Nephron (organoid): Measurements from ENCODE around the gene GNG8.
A peak's percentile ranks its signal among the peaks of the same experiment; 100 is the strongest.

Experiments
- H3K27ac Mint-ChIP-seq, 3 experiments: 2 replicates each; pipeline ENCODE4 v1.8.0; 2020; ENCODE audit warnings: mixed read lengths in 3 of 3, mild to moderate bottlenecking in 2 of 3, moderate library complexity in 1 of 3
- H3K27me3 Mint-ChIP-seq: 2 replicates; pipeline ENCODE4 v1.8.0; 2021; ENCODE audit warnings: low read depth, mild to moderate bottlenecking, moderate library complexity, mixed read lengths
- H3K36me3 Mint-ChIP-seq: 2 replicates; pipeline ENCODE4 v1.8.0; 2020; ENCODE audit warnings: low read depth, mixed read lengths
- H3K4me1 Mint-ChIP-seq: 2 replicates; pipeline ENCODE4 v1.8.0; 2020; ENCODE audit warnings: mixed read lengths
- H3K4me3 Mint-ChIP-seq, 3 experiments: 2 replicates each; pipeline ENCODE4 v1.8.0; 2020; ENCODE audit warnings: mild to moderate bottlenecking in 3 of 3, mixed read lengths in 3 of 3, moderate library complexity in 2 of 3
- H3K9me3 Mint-ChIP-seq: 2 replicates; pipeline ENCODE4 v1.8.0; 2020; ENCODE audit warnings: mixed read lengths
- TF ChIP-seq, protein P1 (sequence below), 3 experiments: fragments of 200-600 bp; sonication (generic); IDR thresholded peaks; one replicate each; pipeline ENCODE4 v1.5.0; 2021; ENCODE audit warnings: antibody characterized with exemption in 3 of 3; ENCODE audit not compliant: unreplicated experiment in 3 of 3

Gene GNG8

DNA sequence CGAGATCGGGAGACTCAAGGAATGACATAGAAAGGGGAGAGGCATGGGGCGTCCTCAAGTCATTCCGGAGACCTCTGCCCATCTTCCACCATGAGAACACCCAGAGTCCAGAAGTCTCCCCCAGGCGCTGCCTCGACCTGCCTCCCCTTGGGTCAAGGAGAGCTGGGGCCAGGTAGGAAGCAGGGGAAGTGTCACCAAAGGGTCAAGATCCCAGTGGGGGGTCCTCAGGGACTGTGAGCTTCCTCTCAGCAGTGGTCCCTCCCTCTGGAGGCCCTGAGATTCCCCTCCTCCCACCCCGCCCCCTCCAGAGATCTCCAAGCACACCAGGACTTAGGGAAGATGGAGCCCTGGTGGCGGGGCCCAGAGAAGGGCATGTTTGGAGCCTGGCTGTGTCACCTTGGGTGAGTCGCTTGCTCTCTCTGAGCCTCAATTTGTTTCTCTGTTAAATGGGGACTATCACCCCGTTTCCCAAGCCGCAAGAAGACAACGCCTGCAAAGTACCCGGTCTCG lies 24.1 kb upstream of the GNG8 start:
- no peaks in the 10 kb centered on the region for H3K9me3 Mint-ChIP-seq
- peak overlapping the region; percentile 96 to 98 (median 98) for H3K27ac Mint-ChIP-seq
- H3K36me3 Mint-ChIP-seq = peaks cover 16% of the 10 kb centered on the region

DNA sequence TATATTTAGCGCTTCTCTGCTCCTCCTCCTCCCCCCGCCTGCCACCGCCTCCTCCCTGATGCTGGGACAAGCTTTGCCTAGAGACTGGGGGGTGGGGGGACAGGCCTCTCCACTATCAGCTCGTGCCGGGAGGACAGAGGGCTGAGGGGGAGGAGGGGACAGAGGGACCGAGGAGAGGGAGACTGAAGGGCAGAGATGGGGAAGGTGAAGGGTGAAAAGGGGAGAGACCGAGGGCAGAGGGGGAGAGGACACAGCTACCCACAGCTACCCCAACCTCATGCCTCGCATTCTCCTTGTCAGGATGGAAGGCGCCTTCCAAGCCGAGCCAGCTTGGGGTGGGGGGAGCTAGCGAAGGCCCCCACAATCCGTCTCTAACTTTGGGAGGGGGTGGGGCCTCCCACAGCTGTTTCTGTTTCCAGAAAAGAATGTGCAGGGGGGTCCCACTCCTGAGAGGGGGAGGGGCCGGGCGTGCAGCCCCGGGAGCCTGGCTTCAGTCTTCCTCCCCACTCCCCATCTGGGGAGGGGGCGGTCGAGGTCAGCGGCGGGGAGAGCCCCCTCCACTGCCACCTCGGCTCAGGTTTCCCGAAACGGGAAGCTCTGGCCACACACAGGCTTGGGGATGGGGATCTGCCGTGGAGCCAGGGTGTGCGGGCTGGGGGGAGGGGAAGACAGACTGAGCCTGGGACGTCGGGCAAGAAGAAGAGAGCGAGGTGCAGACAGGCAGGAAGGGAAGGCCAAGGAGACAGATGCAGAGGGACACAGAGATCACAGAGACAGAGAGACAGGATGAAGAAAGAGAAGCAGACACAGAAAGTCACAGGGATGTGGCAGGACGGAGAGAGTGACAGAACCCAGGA lies 23.4 kb upstream of the GNG8 start:
- Mint-ChIP-seq H3K27ac (peak overlapping the region; percentile 96 to 98 (median 98)), H3K9me3 (no peaks in the 10 kb centered on the region), H3K36me3 (peaks cover 19% of the 10 kb centered on the region)

More for the DNA sequence above, 24.1 kb upstream of the GNG8 start:
- Mint-ChIP-seq H3K27me3 (peaks cover 5% of the 10 kb centered on the region), H3K4me3 (peak overlapping the region; percentile 93 to 99 (median 97)), H3K4me1 (peaks cover 23% of the 10 kb centered on the region)
- TF ChIP-seq, protein P1, sequence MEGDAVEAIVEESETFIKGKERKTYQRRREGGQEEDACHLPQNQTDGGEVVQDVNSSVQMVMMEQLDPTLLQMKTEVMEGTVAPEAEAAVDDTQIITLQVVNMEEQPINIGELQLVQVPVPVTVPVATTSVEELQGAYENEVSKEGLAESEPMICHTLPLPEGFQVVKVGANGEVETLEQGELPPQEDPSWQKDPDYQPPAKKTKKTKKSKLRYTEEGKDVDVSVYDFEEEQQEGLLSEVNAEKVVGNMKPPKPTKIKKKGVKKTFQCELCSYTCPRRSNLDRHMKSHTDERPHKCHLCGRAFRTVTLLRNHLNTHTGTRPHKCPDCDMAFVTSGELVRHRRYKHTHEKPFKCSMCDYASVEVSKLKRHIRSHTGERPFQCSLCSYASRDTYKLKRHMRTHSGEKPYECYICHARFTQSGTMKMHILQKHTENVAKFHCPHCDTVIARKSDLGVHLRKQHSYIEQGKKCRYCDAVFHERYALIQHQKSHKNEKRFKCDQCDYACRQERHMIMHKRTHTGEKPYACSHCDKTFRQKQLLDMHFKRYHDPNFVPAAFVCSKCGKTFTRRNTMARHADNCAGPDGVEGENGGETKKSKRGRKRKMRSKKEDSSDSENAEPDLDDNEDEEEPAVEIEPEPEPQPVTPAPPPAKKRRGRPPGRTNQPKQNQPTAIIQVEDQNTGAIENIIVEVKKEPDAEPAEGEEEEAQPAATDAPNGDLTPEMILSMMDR (IDR thresholded peaks at IDR 0.05; ENCODE audit: unreplicated experiment in 3 of 3) = no peak

DNA sequence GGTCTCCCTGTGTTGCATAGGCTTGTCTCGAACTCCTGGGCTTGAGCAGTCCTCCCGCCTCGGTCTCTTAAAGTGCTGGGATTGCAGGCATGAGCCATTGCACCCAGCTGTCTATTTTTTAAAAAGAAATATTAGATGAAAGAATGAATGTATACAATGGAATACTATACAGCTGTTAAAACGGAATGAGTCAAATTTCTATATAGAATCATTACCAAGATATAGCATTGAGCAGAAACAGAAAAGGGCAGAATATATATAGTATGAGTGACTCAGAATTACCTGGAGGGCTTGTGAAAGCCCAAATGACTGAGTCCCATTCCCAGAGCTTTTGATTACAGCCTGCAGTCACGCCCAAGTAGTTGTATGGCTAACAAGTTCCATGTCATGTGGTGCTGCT lies 20.5 kb upstream of the GNG8 start:
- peaks cover 5% of the 10 kb centered on the region for H3K27me3 Mint-ChIP-seq
- peak overlapping the region in 2 of 3 experiments; percentile 65 to 68 for H3K4me3 Mint-ChIP-seq
- peaks cover 33% of the 10 kb centered on the region for H3K36me3 Mint-ChIP-seq

More for the DNA sequence above, 23.4 kb upstream of the GNG8 start:
- H3K4me3 Mint-ChIP-seq = peak overlapping the region; percentile 93 to 99 (median 97)
- H3K4me1 Mint-ChIP-seq = peaks cover 29% of the 10 kb centered on the region
- peaks cover 5% of the 10 kb centered on the region for H3K27me3 Mint-ChIP-seq
- TF ChIP-seq, protein P1 (IDR thresholded peaks at IDR 0.05; ENCODE audit: unreplicated experiment in 3 of 3) = no peak

DNA sequence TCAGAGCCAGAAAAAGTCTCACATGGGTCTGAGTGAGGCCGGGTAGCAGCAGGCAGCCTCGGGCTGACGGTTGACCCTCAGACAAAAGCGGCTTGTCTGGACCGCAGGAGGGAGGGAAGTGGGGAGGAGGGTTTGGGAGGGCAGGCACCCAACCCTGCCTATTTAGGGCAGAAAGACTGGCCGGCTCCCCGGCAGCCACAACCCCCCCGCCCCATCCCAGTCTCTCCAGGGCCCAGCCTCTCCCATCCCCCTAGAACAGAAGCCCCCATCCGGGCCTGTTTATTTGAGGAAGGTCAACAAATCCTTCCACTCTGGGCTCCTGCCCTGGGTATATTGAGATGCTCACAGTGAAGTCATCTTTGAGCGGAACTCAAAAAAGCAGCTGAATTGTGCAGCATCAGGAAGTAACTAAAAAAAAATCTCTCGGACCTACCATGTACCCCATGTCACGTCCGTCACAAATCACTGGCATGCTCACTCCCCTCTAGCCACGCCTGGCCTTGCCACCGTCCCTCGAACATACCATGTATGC lies 18.7 kb upstream of the GNG8 start:
- peak overlapping the region; percentile 2 to 37 (median 29) for H3K4me3 Mint-ChIP-seq
- peak overlapping the region; percentile 69 to 85 (median 83) for H3K27ac Mint-ChIP-seq
- peaks cover 49% of the 10 kb centered on the region for H3K36me3 Mint-ChIP-seq
- H3K4me1 Mint-ChIP-seq = peaks cover 24% of the 10 kb centered on the region
- TF ChIP-seq, protein P1 (IDR thresholded peaks at IDR 0.05; ENCODE audit: unreplicated experiment in 3 of 3) = no peak
- H3K27me3 Mint-ChIP-seq = peaks cover 17% of the 10 kb centered on the region
- H3K9me3 Mint-ChIP-seq = peaks cover 5% of the 10 kb centered on the region

More for the DNA sequence above, 20.5 kb upstream of the GNG8 start:
- H3K27ac Mint-ChIP-seq = peak overlapping the region in 2 of 3 experiments; percentile 58 to 85
- TF ChIP-seq, protein P1 (IDR thresholded peaks at IDR 0.05; ENCODE audit: unreplicated experiment in 3 of 3) = no peak
- H3K9me3 Mint-ChIP-seq = no peaks in the 10 kb centered on the region
- H3K4me1 Mint-ChIP-seq = peaks cover 22% of the 10 kb centered on the region

DNA sequence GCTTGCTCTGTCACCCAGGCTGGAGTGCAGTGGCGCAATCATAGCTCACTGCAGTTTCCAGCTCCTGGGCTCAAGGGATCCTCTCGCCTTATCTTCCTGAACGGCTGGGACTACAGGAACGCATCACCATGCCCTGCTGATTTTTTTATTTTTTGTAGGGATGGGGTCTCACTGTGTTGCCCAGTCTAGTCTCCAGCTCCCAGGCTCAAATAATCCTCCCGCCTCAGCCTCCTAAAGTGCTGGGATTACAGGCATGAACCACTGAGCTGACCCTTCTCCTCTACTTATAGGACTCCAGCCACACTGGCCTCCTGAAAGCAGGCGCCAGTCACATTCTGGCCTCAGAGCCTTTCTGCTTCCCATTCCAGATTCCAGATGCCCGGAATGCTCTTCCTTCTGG lies 14.4 kb upstream of the GNG8 start:
- Mint-ChIP-seq H3K27ac (peak overlapping the region; percentile 4 to 66 (median 6)), H3K36me3 (peaks cover 52% of the 10 kb centered on the region), H3K4me3 (peak overlapping the region in 2 of 3 experiments; percentile 5 to 36), H3K27me3 (peaks cover 32% of the 10 kb centered on the region), H3K9me3 (peaks cover 13% of the 10 kb centered on the region), H3K4me1 (peaks cover 27% of the 10 kb centered on the region)
- TF ChIP-seq, protein P1 (IDR thresholded peaks at IDR 0.05; ENCODE audit: unreplicated experiment in 3 of 3) = no peak
